Esophagus mucosa (tissue), 1 donor: Measurements from ENCODE around the gene CCDC85C. TPM values are rescaled to one million over a fixed set of nuclear protein-coding genes. Genes with fewer than 3 reads are reported as not detected.

ENCODE experiments used
- ATAC-seq: fragments of 200-7000 bp; cut with Tn5 transposase; one replicate; pipeline ENCODE4 v1.9.1; 2020
- total RNA-seq: library from RNA; stranded (reverse); gene quantifications from one replicate; pipeline ENCODE4 v1.2.4, GENCODE V29; 2023
- donor health status: DM: yes; HTN: yes; CAD: no.

CCDC85C gene
- total RNA-seq, 1 donor from 2014 or later, result 50.2 TPM

GRCh38 chr14:99509871-99510555 lies 94.0 kb downstream of the CCDC85C start:
- ATAC-seq, result no peak

- peak; percentile 64 for ATAC-seq
Observed at GRCh38 chr14:99508896-99509629, 94.9 kb downstream of the CCDC85C start.

GRCh38 chr14:99507860-99508640 lies 96.0 kb downstream of the CCDC85C start:
- peak; percentile 12 for ATAC-seq

GRCh38 chr14:99506276-99506675 lies 97.7 kb downstream of the CCDC85C start:
- no peak for ATAC-seq

- ATAC-seq, result no peak
Observed at GRCh38 chr14:99505089-99505488, 98.9 kb downstream of the CCDC85C start.

GRCh38 chr14:99503848-99504453 lies 100.1 kb downstream of the CCDC85C start:
- ATAC-seq, result no peak

GRCh38 chr14:99502989-99503421 lies 101.0 kb downstream of the CCDC85C start:
- ATAC-seq, result peak; percentile 6

- ATAC-seq, result no peak
Observed at GRCh38 chr14:99497894-99498293, 106.1 kb downstream of the CCDC85C start.

GRCh38 chr14:99497341-99497740 lies 106.7 kb downstream of the CCDC85C start:
- no peak for ATAC-seq

- ATAC-seq, result no peak
Observed at GRCh38 chr14:99484106-99484505, 119.9 kb downstream of the CCDC85C start.

GRCh38 chr14:99481745-99482099 lies 122.3 kb downstream of the CCDC85C start:
- ATAC-seq, result peak; percentile 2

- ATAC-seq, result peak; percentile 97
Observed at GRCh38 chr14:99480917-99481744, 122.9 kb downstream of the CCDC85C start, which contains the start of gene CCNK. CCNK (plus strand) TSS chr14:99481409; CDS start chr14:99492678, 11,269 bp downstream.

- peak; percentile 0 for ATAC-seq
Observed at GRCh38 chr14:99479906-99480869, 123.8 kb downstream of the CCDC85C start, which contains the start of gene SETD3. SETD3 (minus strand) TSS chr14:99480859; CDS start chr14:99465805, 15,054 bp downstream.

GRCh38 chr14:99479160-99479905 lies 124.7 kb downstream of the CCDC85C start:
- no peak for ATAC-seq

GRCh38 chr14:99478128-99478527 lies 125.9 kb downstream of the CCDC85C start:
- ATAC-seq, result no peak

- no peak for ATAC-seq
Observed at GRCh38 chr14:99476864-99477263, 127.1 kb downstream of the CCDC85C start.

GRCh38 chr14:99475660-99476059 lies 128.3 kb downstream of the CCDC85C start:
- no peak for ATAC-seq

GRCh38 chr14:99475179-99475578 lies 128.8 kb downstream of the CCDC85C start:
- ATAC-seq, result peak; percentile 46

GRCh38 chr14:99473458-99473857 lies 130.5 kb downstream of the CCDC85C start:
- no peak for ATAC-seq

GRCh38 chr14:99472937-99473336 lies 131.1 kb downstream of the CCDC85C start:
- no peak for ATAC-seq
